ENCODE results near the gene FAM25C.
"Not testable (repeated sequence)": the region's sequence is repeated elsewhere in the genome, so short reads cannot be mapped to it uniquely, and the experiment has no call there.

- not testable (repeated sequence) for TF ChIP-seq CTCF, POLR2AphosphoS5 (IDR thresholded peaks at IDR 0.05)
Observed at GRCh38 chr10:47988718-47989541, 10.7 kb downstream of the FAM25C start.

Data from gastroesophageal sphincter (tissue), 3 donors.